AG09319 (cell line): ENCODE data around the gene CNGB1.
A peak's percentile ranks its signal among the peaks of the same experiment; 100 is the strongest.
"Not testable (repeated sequence)": the region's sequence is repeated elsewhere in the genome, so short reads cannot be mapped to it uniquely, and the experiment has no call there.

Source experiments
- DNase-seq: peaks from one replicate; pipeline ENCODE4 v3.0.0-alpha.2; 2010; ENCODE audit warnings: low read depth; ENCODE audit errors: extremely low read depth
- CTCF ChIP-seq: IDR thresholded peaks from 2 replicates; pipeline ENCODE4 v1.5.1; 2011; ENCODE audit warnings: low read depth, mild to moderate bottlenecking, inconsistent platforms, low read length, moderate library complexity

The CNGB1 gene

GRCh38 chr16:57944970-57945739, 25.8 kb downstream of the CNGB1 start:
- DNase-seq, result no peak

GRCh38 chr16:57943381-57943780, 27.5 kb downstream of the CNGB1 start:
- DNase-seq, result not testable (repeated sequence)

More at GRCh38 chr16:57944970-57945739, 25.8 kb downstream of the CNGB1 start:
- TF ChIP-seq CTCF, result no peak

GRCh38 chr16:57941901-57942300, 29.0 kb downstream of the CNGB1 start:
- DNase-seq, result not testable (repeated sequence)

GRCh38 chr16:57941016-57941664, 29.8 kb downstream of the CNGB1 start:
- DNase-seq, result peak; percentile 15
- TF ChIP-seq CTCF, result no peak

- no peak for DNase-seq
- no peak for TF ChIP-seq CTCF
Measured at GRCh38 chr16:57940382-57940966, 30.5 kb downstream of the CNGB1 start.

GRCh38 chr16:57939872-57940224, 31.1 kb downstream of the CNGB1 start:
- DNase-seq, result no peak

GRCh38 chr16:57938936-57939871, 31.7 kb downstream of the CNGB1 start:
- DNase-seq, result peak; percentile 76
- peak; percentile 19 for TF ChIP-seq CTCF

More at GRCh38 chr16:57939872-57940224, 31.1 kb downstream of the CNGB1 start:
- no peak for TF ChIP-seq CTCF
